ENCODE results near the gene TRAF3. TPM values are rescaled to one million over a fixed set of nuclear protein-coding genes. Genes with fewer than 3 reads are reported as not detected.
"Not testable (repeated sequence)": the region's sequence is repeated elsewhere in the genome, so short reads cannot be mapped to it uniquely, and the experiment has no call there.

Gene TRAF3
- total RNA-seq, 2 experiments from 2014 or later, result 74.4 to 76.8 TPM

DNA sequence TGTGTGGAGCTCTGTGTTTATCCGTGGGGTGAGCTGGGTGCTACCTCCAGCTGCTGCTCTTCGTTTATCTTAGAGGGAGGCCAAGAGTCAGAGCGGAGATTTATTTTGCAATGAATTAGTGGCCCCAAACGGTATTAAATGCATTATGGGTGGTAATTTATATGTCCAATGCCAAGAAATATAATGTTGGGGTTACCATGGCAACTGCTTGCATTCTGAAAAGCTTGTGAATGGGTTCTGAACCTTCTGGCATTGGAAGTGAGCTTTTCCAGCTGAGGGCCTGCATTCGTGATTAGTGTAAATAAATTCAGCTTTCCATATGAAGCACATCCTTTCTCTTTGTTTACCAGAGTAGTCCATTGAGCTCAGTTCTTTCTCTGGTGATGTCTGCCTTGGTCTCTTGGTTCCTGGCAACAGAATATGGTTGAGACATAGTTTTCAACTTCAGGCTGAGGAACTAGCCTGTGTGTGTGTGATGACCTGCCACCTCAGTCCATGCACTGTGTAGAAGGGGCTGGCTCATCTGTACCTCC, 51.8 kb downstream of the TRAF3 start:
- Mint-ChIP-seq H3K27me3 (ENCODE audit: low read depth) (no peaks in the 10 kb centered on the region), H3K27ac (no peak overlapping the region), H3K9me3 (no peaks in the 10 kb centered on the region), H3K4me3 (no peak overlapping the region), H3K4me1 (ENCODE audit: low read depth) (peaks cover 65% of the 10 kb centered on the region), H3K36me3 (ENCODE audit: low read depth) (peaks cover 39% of the 10 kb centered on the region)
- no peak for DNase-seq
- CTCF ChIA-PET, result interaction anchor here (0.6 kb wide), 1 partner anchor 453 kb away, joined by 6 read pairs; no protein-coding TSS in a partner anchor
- intact Hi-C loops (cut with micrococcal nuclease), result no loop called here

DNA sequence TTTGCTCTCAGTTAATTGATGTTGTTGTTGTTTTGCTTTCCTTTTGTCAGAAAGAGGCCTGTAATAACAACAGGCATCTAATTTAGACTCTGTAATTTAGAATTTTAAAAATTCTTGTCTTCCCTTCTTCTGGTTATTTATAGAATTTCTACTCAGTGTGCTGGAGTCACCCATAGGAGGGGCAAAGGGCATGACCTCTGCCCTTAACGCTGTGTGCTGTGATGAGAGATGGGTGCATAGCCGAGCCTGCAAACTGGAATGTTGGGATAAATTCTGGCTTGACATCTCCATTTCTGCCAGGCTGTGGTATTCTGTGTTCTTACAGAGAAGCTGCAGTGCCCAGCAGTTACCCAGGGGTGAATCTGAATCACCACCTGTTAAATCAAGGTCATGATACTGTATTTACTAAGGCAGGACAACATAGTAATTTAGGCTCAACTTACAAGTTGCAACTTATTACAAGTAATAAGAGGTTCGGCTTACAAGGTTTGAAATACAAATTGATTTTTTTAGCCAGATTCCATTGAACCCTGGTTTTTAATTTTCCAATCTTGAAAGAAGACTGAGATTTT, 53.3 kb downstream of the TRAF3 start:
- peaks cover 45% of the 10 kb centered on the region for H3K36me3 Mint-ChIP-seq (ENCODE audit: low read depth)
- H3K4me1 Mint-ChIP-seq (ENCODE audit: low read depth), result peaks cover 58% of the 10 kb centered on the region
- CTCF ChIA-PET, result interaction anchor here (0.6 to 1.5 kb wide), 2 partner anchors 42 to 136 kb away, joined by 3 to 6 read pairs; no protein-coding TSS in a partner anchor
- no peak overlapping the region for H3K4me3 Mint-ChIP-seq
- no peak overlapping the region for H3K27ac Mint-ChIP-seq
- no peaks in the 10 kb centered on the region for H3K9me3 Mint-ChIP-seq
- intact Hi-C loops (cut with micrococcal nuclease), result no loop called here
- H3K27me3 Mint-ChIP-seq (ENCODE audit: low read depth), result no peaks in the 10 kb centered on the region
- no peak for DNase-seq

DNA sequence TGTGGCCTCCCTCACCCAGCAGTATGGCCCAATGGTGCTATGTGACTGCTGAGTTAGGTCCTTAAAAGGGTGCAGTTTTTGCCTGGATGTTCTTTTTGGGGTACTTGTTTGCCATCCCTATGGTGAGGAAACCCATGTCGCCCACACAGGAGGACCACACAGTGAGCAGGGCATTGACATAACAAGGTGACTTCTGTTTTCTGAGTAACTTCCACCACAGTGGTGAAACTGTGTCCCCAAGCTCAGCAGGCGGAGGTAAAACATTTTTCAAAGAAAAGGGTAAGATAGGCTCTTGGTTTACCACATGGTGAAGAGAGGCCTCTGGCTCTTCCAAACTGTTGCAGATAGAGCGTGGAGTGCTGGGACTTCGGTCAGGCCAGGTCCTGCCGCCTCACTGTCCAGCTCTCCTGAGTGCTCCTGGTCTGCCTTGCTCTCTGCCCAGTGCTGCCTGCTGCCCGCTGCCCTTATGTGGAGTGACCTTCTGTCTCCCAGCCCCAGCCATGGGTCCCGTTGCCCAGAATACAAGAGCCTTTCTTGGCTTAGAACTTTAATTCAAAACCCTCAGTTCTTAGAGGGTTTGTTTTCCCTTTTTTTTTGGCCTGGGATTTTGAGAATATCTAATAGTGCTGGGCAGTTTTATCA, 54.0 kb downstream of the TRAF3 start:
- DNase-seq, result no peak
- CTCF ChIA-PET, result interaction anchor here (0.6 to 1.5 kb wide), 2 partner anchors 41 to 137 kb away, joined by 3 to 6 read pairs; no protein-coding TSS in a partner anchor
- peaks cover 38% of the 10 kb centered on the region for H3K36me3 Mint-ChIP-seq (ENCODE audit: low read depth)

GRCh38 chr14:102833341-102833740, 56.1 kb downstream of the TRAF3 start:
- peaks cover 36% of the 10 kb centered on the region for H3K4me1 Mint-ChIP-seq (ENCODE audit: low read depth)
- no peaks in the 10 kb centered on the region for H3K9me3 Mint-ChIP-seq
- no peak overlapping the region for H3K27ac Mint-ChIP-seq
- H3K36me3 Mint-ChIP-seq (ENCODE audit: low read depth), result peaks cover 33% of the 10 kb centered on the region
- CTCF ChIA-PET, result interaction anchor here (0.7 kb wide), 1 partner anchor 52 kb away, joined by 3 read pairs; no protein-coding TSS in a partner anchor
- no peaks in the 10 kb centered on the region for H3K27me3 Mint-ChIP-seq (ENCODE audit: low read depth)
- no peak overlapping the region for H3K4me3 Mint-ChIP-seq
- no peak for DNase-seq
- intact Hi-C loops (cut with micrococcal nuclease), result no loop called here

More for the DNA sequence above, 54.0 kb downstream of the TRAF3 start:
- Mint-ChIP-seq H3K27me3 (ENCODE audit: low read depth) (no peaks in the 10 kb centered on the region), H3K9me3 (no peaks in the 10 kb centered on the region), H3K27ac (no peak overlapping the region), H3K4me1 (ENCODE audit: low read depth) (peaks cover 51% of the 10 kb centered on the region), H3K4me3 (no peak overlapping the region)
- intact Hi-C loops (cut with micrococcal nuclease), result no loop called here

GRCh38 chr14:102833991-102834390, 56.7 kb downstream of the TRAF3 start:
- Mint-ChIP-seq H3K27ac (no peak overlapping the region), H3K4me3 (no peak overlapping the region), H3K4me1 (ENCODE audit: low read depth) (peaks cover 30% of the 10 kb centered on the region), H3K36me3 (ENCODE audit: low read depth) (peaks cover 33% of the 10 kb centered on the region), H3K9me3 (no peaks in the 10 kb centered on the region), H3K27me3 (ENCODE audit: low read depth) (no peaks in the 10 kb centered on the region)
- DNase-seq, result no peak
- CTCF ChIA-PET, result no interaction called here
- intact Hi-C loops (cut with micrococcal nuclease), result no loop called here

- Mint-ChIP-seq H3K9me3 (no peaks in the 10 kb centered on the region), H3K4me1 (ENCODE audit: low read depth) (peaks cover 23% of the 10 kb centered on the region), H3K27me3 (ENCODE audit: low read depth) (no peaks in the 10 kb centered on the region), H3K4me3 (no peak overlapping the region), H3K36me3 (ENCODE audit: low read depth) (peaks cover 29% of the 10 kb centered on the region), H3K27ac (no peak overlapping the region)
- intact Hi-C loops (cut with micrococcal nuclease), result no loop called here
- no peak for DNase-seq
- CTCF ChIA-PET, result no interaction called here
Observed at GRCh38 chr14:102835959-102836358, 58.7 kb downstream of the TRAF3 start.

GRCh38 chr14:102837120-102837519, 59.9 kb downstream of the TRAF3 start:
- H3K9me3 Mint-ChIP-seq; H3K4me3 Mint-ChIP-seq; DNase-seq; CTCF ChIA-PET; H3K27ac Mint-ChIP-seq; intact Hi-C loops (cut with micrococcal nuclease); H3K27me3 Mint-ChIP-seq (ENCODE audit: low read depth): not testable (repeated sequence)
- H3K4me1 Mint-ChIP-seq (ENCODE audit: low read depth), result peaks cover 17% of the 10 kb centered on the region
- H3K36me3 Mint-ChIP-seq (ENCODE audit: low read depth), result peaks cover 34% of the 10 kb centered on the region

GRCh38 chr14:102838501-102838900, 61.3 kb downstream of the TRAF3 start:
- H3K36me3 Mint-ChIP-seq (ENCODE audit: low read depth), result peaks cover 29% of the 10 kb centered on the region
- peaks cover 15% of the 10 kb centered on the region for H3K4me1 Mint-ChIP-seq (ENCODE audit: low read depth)
- H3K27me3 Mint-ChIP-seq (ENCODE audit: low read depth), result no peaks in the 10 kb centered on the region
- intact Hi-C loops (cut with micrococcal nuclease), result no loop called here
- DNase-seq, result no peak
- H3K27ac Mint-ChIP-seq, result no peak overlapping the region
- no peaks in the 10 kb centered on the region for H3K9me3 Mint-ChIP-seq
- CTCF ChIA-PET, result no interaction called here
- H3K4me3 Mint-ChIP-seq, result no peak overlapping the region

DNA sequence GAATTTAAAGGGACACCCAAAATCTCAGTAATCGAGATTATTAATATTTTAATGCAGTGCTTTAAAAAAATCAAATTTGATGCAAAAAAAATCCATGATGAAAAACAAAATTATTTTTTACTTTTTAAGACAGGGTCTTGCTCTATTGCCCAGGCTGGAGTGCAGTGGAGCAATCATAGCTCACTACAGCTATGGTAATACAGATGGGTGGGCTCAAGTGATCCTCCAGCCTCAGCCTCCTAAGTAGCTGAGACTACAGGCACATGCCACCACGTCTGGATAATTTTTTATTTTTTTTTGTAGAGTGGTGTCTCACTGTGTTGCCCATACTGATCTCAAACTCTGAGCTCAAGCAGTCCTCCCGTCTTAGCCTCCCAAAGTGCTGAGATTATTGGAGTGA, 62.9 kb downstream of the TRAF3 start:
- Mint-ChIP-seq H3K9me3 (no peaks in the 10 kb centered on the region), H3K27me3 (ENCODE audit: low read depth) (no peaks in the 10 kb centered on the region), H3K4me1 (ENCODE audit: low read depth) (peaks cover 8% of the 10 kb centered on the region), H3K4me3 (no peak overlapping the region), H3K27ac (no peak overlapping the region), H3K36me3 (ENCODE audit: low read depth) (peaks cover 21% of the 10 kb centered on the region)
- intact Hi-C loops (cut with micrococcal nuclease), result no loop called here
- CTCF ChIA-PET, result no interaction called here
- DNase-seq, result no peak

DNA sequence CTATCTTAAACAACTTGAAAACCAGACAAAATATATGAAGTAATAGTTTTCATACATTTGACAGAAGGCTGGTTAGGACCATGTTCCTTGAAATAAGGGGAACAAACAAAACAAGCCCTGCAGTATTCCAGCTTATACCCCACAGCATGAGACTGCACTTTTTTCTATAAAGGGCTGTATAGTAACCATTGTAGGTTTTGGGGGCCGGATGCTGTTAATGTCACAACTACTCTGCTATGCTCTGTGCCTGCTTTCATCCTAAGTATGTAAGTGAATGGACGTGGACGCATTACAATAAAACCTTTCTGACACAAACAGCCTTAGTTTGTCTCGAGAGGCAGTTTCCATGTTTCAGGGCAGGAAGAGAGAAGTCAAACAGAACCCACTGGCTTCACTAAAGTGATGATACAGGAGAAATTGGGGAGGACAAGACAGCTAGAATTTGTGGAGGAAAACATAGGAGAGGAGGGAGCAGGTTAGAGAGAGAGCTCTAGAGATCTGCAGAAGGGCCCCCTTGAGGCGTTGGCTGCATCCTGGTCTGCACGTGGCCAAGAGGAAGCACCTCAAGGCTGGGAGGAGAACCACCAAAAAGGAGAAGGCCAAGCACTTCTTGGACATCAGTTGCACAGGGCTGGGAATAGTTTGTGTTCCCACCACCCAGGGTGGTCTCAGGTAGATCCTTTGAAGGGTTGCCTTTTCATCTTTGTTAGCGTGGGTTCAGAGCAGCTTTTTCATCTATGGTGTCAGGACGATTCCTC, 63.7 kb downstream of the TRAF3 start:
- intact Hi-C loops (cut with micrococcal nuclease), result no loop called here
- Mint-ChIP-seq H3K36me3 (ENCODE audit: low read depth) (peaks cover 18% of the 10 kb centered on the region), H3K27me3 (ENCODE audit: low read depth) (no peaks in the 10 kb centered on the region), H3K4me3 (no peak overlapping the region), H3K4me1 (ENCODE audit: low read depth) (peaks cover 5% of the 10 kb centered on the region), H3K27ac (no peak overlapping the region), H3K9me3 (no peaks in the 10 kb centered on the region)
- no peak for DNase-seq
- CTCF ChIA-PET, result no interaction called here

DNA sequence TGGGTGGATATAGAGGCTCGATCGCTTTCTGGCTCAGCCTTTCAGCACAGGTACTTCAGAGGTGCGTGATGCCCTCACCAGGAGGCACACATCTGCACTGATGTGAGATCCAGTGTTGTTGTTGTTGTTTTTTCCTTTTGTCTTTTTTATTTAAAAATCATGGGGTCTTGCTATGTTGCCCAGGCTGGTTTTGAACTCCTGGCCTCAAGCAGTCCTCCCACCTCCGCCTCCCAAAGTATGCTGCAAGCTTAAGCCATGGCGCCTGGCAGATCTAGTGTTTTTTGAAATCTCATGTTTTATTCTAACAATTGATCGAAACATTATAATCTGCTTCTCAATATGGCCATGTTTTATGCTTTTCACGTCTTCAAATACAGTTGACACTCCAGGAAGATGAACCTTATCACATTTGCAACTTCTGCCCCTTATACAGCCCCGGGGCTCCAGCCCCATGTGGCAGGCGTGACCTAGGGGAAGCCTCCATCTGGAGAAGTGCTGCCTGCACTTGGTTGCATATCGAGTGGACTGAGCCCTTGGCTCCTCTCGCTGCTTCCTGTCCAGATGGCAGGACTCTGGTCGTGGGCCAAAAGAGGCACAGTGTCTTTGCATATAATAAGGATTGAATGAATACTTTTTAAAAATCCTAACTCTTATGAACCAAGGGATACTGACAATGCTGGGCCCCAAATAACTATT, 71.7 kb downstream of the TRAF3 start:
- H3K9me3 Mint-ChIP-seq, result no peaks in the 10 kb centered on the region
- H3K27me3 Mint-ChIP-seq (ENCODE audit: low read depth), result no peaks in the 10 kb centered on the region
- peaks cover 35% of the 10 kb centered on the region for H3K36me3 Mint-ChIP-seq (ENCODE audit: low read depth)
- DNase-seq, result no peak
- H3K4me1 Mint-ChIP-seq (ENCODE audit: low read depth), result peaks cover 17% of the 10 kb centered on the region
- CTCF ChIA-PET, result no interaction called here
- no peak overlapping the region for H3K4me3 Mint-ChIP-seq
- intact Hi-C loops (cut with micrococcal nuclease), result no loop called here
- H3K27ac Mint-ChIP-seq, result peak overlapping the region; percentile 16

All from activated naive CD4-positive, alpha-beta T cell treated with anti-CD3 and anti-CD28 coated beads for 36 hours (primary cell).